Tibial artery (tissue), 4 donors: ENCODE measurements around the gene KCTD16.

Experiments used
- DNase-seq, 2 donors: peaks; one replicate each; pipeline ENCODE4 v3.0.0-alpha.2; 2019
- H3K27ac ChIP-seq, 2 donors: fragments of 200-600 bp; sonication (generic) in 1 of 2; 1 replicate in 1 of 2; 2 replicates in 1 of 2; pipeline ENCODE4 v1.5.1; 2018 to 2019; ENCODE audit warnings: mild to moderate bottlenecking in 1 of 2
- H3K27me3 ChIP-seq, 2 donors: fragments of 200-600 bp; sonication (generic) in 1 of 2; one replicate each; pipeline versions ENCODE4 v1.5.1 to v1.6.0; 2016 to 2019
- H3K36me3 ChIP-seq, 3 donors: fragments of 200-600 bp; sonication (generic) in 2 of 3; one replicate each; pipeline ENCODE4 v1.5.1; 2016 to 2019; ENCODE audit warnings: mild to moderate bottlenecking in 2 of 3
- H3K4me1 ChIP-seq, 4 donors: fragments of 200-600 bp; sonication (generic) in 2 of 4; 1 replicate in 3 of 4; 2 replicates in 1 of 4; pipeline ENCODE4 v1.5.1; 2016 to 2019
- H3K4me3 ChIP-seq, 2 donors: fragments of 200-600 bp; sonication (generic) in 1 of 2; 1 replicate in 1 of 2; 2 replicates in 1 of 2; pipeline ENCODE4 v1.5.1; 2018 to 2019; ENCODE audit warnings: mild to moderate bottlenecking in 2 of 2
- H3K9me3 ChIP-seq, 3 donors: fragments of 200-600 bp; sonication (generic) in 1 of 3; one replicate each; pipeline ENCODE4 v1.5.1; 2016 to 2019
- intact Hi-C: fragments of 100-400 bp; cut with DNase I; formaldehyde crosslinking; loops from one replicate; pipeline ENCODE4 v1.15.0; 2023; ENCODE audit warnings: low total_unique reads
- TF ChIP-seq, protein P1 (sequence below), 2 experiments: fragments of 200-600 bp in 1 of 2; fragments of 450-650 bp in 1 of 2; IDR thresholded peaks; one replicate each; pipeline ENCODE4 v1.5.1; 2017 to 2019; ENCODE audit warnings: antibody characterized with exemption in 2 of 2, mild to moderate bottlenecking in 1 of 2, moderate library complexity in 1 of 2

KCTD16 gene

DNA sequence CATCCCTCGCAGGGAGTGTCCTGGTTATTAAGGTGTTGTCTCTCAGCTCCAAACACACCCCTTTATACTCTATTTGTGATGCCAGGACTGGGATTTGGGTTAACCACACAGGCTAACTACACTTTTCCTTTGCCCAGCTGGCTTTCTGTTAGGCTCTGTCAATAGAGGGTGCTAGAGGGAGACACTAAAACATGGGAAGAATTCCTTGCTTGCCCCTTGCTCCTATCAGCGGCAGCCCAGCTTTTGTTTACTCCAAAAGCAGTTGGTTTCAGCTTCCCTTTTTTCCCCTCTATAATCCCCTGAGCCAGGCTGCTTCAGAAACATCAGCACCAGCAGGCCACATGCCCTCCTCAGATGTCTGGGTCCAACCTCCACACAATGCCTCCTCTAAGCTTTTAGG, 297.1 kb downstream of the KCTD16 start:
- intact Hi-C loops: no loop called here
- H3K27me3 ChIP-seq: no peaks in the 10 kb centered on the region
- H3K36me3 ChIP-seq: no peaks in the 10 kb centered on the region
- TF ChIP-seq, protein P1, sequence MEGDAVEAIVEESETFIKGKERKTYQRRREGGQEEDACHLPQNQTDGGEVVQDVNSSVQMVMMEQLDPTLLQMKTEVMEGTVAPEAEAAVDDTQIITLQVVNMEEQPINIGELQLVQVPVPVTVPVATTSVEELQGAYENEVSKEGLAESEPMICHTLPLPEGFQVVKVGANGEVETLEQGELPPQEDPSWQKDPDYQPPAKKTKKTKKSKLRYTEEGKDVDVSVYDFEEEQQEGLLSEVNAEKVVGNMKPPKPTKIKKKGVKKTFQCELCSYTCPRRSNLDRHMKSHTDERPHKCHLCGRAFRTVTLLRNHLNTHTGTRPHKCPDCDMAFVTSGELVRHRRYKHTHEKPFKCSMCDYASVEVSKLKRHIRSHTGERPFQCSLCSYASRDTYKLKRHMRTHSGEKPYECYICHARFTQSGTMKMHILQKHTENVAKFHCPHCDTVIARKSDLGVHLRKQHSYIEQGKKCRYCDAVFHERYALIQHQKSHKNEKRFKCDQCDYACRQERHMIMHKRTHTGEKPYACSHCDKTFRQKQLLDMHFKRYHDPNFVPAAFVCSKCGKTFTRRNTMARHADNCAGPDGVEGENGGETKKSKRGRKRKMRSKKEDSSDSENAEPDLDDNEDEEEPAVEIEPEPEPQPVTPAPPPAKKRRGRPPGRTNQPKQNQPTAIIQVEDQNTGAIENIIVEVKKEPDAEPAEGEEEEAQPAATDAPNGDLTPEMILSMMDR (IDR thresholded peaks at IDR 0.05): peak in 1 of 2 experiments; percentile 25
- H3K27ac ChIP-seq: no peak overlapping the region
- H3K4me3 ChIP-seq: no peak overlapping the region
- H3K4me1 ChIP-seq: no peaks in the 10 kb centered on the region
- no peaks in the 10 kb centered on the region for H3K9me3 ChIP-seq
- DNase-seq: no peak

DNA sequence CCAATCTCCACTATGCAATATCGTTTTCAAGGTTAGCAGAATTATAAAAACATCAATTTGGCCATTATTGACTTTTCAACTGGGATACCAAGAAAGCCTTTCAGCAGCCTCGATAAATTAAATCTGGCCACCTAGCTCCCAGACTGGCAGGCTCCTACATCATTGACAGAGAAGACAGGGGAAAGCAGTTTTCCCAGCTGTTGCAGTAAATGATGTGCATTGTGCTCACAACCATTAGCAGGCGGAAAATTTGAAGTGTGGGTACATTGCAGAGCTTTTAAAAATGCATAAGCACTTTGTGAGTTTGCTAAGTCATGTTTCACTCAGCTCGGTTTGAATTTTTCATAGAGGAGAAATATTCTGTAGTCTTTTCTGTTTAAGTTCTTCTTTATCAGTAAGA, 297.9 kb downstream of the KCTD16 start:
- H3K4me3 ChIP-seq: no peak overlapping the region
- no peaks in the 10 kb centered on the region for H3K36me3 ChIP-seq
- no peaks in the 10 kb centered on the region for H3K27me3 ChIP-seq
- H3K9me3 ChIP-seq: no peaks in the 10 kb centered on the region
- TF ChIP-seq, protein P1 (IDR thresholded peaks at IDR 0.05): no peak
- H3K27ac ChIP-seq: no peak overlapping the region
- intact Hi-C loops: no loop called here
- H3K4me1 ChIP-seq: no peaks in the 10 kb centered on the region
- no peak for DNase-seq

DNA sequence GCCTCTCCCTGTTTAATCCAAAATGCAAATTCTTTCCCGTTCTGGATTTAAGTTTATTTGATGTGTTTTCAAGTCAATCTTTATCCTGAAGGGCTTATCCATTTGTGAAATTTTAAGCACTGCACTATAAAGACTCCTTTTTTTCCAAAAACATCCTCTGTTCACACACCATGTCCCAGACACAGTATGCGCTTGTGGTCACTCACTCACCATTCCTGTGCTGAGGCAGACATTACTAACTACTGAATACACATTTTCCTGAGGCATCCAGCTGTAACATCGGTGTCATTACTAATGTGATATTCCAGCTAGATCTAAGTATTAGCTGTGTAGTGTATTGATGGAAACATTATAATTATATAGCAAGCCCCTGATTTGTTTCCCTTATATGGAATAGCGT, 298.4 kb downstream of the KCTD16 start:
- intact Hi-C loops: no loop called here
- TF ChIP-seq, protein P1 (IDR thresholded peaks at IDR 0.05): no peak
- H3K4me1 ChIP-seq: no peaks in the 10 kb centered on the region
- no peak overlapping the region for H3K4me3 ChIP-seq
- no peaks in the 10 kb centered on the region for H3K36me3 ChIP-seq
- no peak overlapping the region for H3K27ac ChIP-seq
- no peaks in the 10 kb centered on the region for H3K27me3 ChIP-seq
- no peaks in the 10 kb centered on the region for H3K9me3 ChIP-seq
- no peak for DNase-seq

DNA sequence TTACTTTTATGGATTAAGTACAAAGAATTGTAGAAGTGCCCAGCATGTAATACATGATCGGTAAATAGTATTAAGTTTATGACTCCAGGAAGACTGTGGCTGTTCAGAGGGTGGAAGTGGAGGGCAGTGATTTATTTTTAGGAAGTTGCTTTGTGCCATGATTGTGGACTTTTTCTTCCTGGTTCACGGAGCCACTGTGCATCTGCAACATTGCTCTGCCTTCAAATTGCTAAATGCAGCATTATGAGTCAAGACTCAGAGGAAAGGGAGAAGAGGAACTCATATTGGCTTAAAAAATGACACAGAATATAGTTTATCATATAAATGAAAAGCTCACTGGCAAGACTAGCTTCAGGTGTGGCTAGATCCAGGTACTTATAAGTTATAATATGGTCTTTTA, 301.5 kb downstream of the KCTD16 start:
- Histone ChIP-seq H3K27me3 (no peaks in the 10 kb centered on the region), H3K36me3 (no peaks in the 10 kb centered on the region), H3K9me3 (no peaks in the 10 kb centered on the region), H3K4me1 (no peaks in the 10 kb centered on the region), H3K4me3 (no peak overlapping the region), H3K27ac (no peak overlapping the region)
- intact Hi-C loops: no loop called here
- no peak for DNase-seq
- TF ChIP-seq, protein P1 (IDR thresholded peaks at IDR 0.05): no peak

DNA sequence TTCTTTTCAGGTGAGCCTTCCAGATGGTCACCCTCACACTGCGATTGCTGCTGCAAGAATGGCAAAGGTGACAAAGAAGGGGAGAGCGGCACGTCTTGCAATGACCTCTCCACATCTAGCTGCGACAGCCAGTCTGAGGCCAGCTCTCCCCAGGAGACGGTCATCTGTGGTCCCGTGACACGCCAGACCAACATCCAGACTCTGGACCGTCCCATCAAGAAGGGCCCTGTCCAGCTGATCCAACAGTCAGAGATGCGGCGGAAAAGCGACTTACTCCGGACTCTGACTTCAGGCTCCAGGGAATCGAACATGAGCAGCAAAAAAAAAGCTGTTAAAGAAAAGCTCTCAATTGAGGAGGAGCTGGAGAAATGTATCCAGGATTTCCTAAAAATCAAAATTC, 303.0 kb downstream of the KCTD16 start:
- intact Hi-C loops: no loop called here
- Histone ChIP-seq H3K36me3 (no peaks in the 10 kb centered on the region), H3K4me3 (no peak overlapping the region), H3K27me3 (no peaks in the 10 kb centered on the region), H3K9me3 (no peaks in the 10 kb centered on the region), H3K4me1 (no peaks in the 10 kb centered on the region), H3K27ac (no peak overlapping the region)
- TF ChIP-seq, protein P1 (IDR thresholded peaks at IDR 0.05): no peak
- no peak for DNase-seq

DNA sequence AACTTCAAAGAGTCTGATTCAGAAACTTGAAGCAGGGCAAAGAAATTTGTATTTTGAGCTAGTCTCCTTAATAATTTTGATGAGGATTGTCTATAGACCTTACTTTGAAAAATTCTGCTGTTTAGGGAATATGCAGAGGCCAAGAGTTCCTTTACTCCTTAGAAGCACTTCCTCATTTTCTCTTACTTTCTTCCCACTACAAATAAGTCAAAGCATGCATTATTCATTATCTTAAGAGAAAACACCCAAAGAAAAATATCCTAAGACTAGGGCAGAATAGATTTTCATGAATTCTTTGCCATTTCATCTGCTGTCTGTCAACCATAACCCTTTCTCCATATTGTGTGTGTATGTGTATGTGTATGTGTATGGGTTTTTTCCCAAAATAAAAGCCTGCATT, 307.9 kb downstream of the KCTD16 start:
- Histone ChIP-seq H3K27me3 (no peaks in the 10 kb centered on the region), H3K4me3 (no peak overlapping the region), H3K27ac (no peak overlapping the region), H3K36me3 (no peaks in the 10 kb centered on the region), H3K9me3 (no peaks in the 10 kb centered on the region), H3K4me1 (no peaks in the 10 kb centered on the region)
- no peak for DNase-seq
- intact Hi-C loops: no loop called here
- TF ChIP-seq, protein P1 (IDR thresholded peaks at IDR 0.05): no peak
